Kidney (tissue), 14 donors: ENCODE measurements around the gene GTPBP3. TPM values are rescaled to one million over a fixed set of nuclear protein-coding genes. Genes with fewer than 3 reads are reported as not detected.

Source experiments
- DNase-seq, 5 donors: peaks; one replicate each; pipeline ENCODE4 v3.0.0-alpha.2; 2013 to 2020
- FAIRE-seq: peaks from 2 replicates; lab custom pipeline; 2012; peaks lifted over from hg19 to GRCh38; lab: Jason Lieb, UNC
- H3K27ac ChIP-seq, 2 donors: one replicate each; pipeline ENCODE4 v1.7.0; 2013; ENCODE audit warnings: low read depth in 2 of 2, low read length in 2 of 2, inconsistent platforms in 1 of 2
- H3K27me3 ChIP-seq: one replicate; pipeline ENCODE4 v1.7.1; 2013; ENCODE audit warnings: low read length, inconsistent platforms; ENCODE audit not compliant: control insufficient read depth, insufficient read depth
- H3K36me3 ChIP-seq, 3 donors: one replicate each; pipeline versions ENCODE4 v1.7.0 to v1.7.1; 2013; ENCODE audit warnings: low read length in 3 of 3, control low read depth in 1 of 3, inconsistent platforms in 1 of 3; ENCODE audit not compliant: insufficient read depth in 3 of 3, control insufficient read depth in 2 of 3
- H3K4me1 ChIP-seq, 3 donors: one replicate each; pipeline versions ENCODE4 v1.7.0 to v1.7.1; 2013; ENCODE audit warnings: low read length in 3 of 3, inconsistent platforms in 1 of 3, low read depth in 1 of 3; ENCODE audit not compliant: control insufficient read depth in 2 of 3, insufficient read depth in 2 of 3
- H3K4me3 ChIP-seq, 3 donors: one replicate each; pipeline versions ENCODE4 v1.7.0 to v1.8.1; 2013; ENCODE audit warnings: low read length in 3 of 3, control low read depth in 1 of 3, inconsistent platforms in 1 of 3
- H3K9ac ChIP-seq, 3 donors: one replicate each; pipeline versions ENCODE4 v1.7.0 to v1.7.1; 2013; ENCODE audit warnings: low read length in 3 of 3, control low read depth in 1 of 3, inconsistent platforms in 1 of 3
- H3K9me3 ChIP-seq, 3 donors: one replicate each; pipeline versions ENCODE4 v1.7.0 to v1.7.1; 2013; ENCODE audit warnings: low read length in 3 of 3, control low read depth in 1 of 3, inconsistent platforms in 1 of 3; ENCODE audit not compliant: control insufficient read depth in 2 of 3, insufficient read depth in 1 of 3
- intact Hi-C: fragments of 100-400 bp; cut with DNase I; formaldehyde crosslinking; loops from one replicate; pipeline ENCODE4 v1.11.1; 2022
- polyA plus RNA-seq: library from polyadenylated mRNA; stranded (reverse); fragments of 350-450 nt; fragmentation: Illumina TruSeq; extraction: RNeasy Lipid Tissue Mini Kit (QIAGEN cat#74804); gene quantifications from one replicate; pipeline ENCODE4 v1.2.3, GENCODE V29; 2014; ENCODE audit warnings: low read depth, low replicate concordance; ENCODE audit not compliant: insufficient read depth
- total RNA-seq: library from RNA; stranded (reverse); fragmentation: NEBNext Ultra II Directional; extraction: Animal tissue kit (Norgen Biotek cat#: 25700); gene quantifications from one replicate; pipeline ENCODE4 v1.2.1, GENCODE V29; 2021
- TF ChIP-seq, protein P1 (sequence below): IDR thresholded peaks from 3 replicates; pipeline ENCODE4 v1.5.1; 2012; ENCODE audit warnings: mild to moderate bottlenecking, moderate library complexity, borderline replicate concordance; ENCODE audit not compliant: insufficient read depth; ENCODE audit errors: extremely low read depth
- donor health status: control.
- donor health status: control.
- donor health status: control.
- donor health status: control.
- donor health status: control.
- donor health status: DM: yes; HTN: yes; CAD: no.
- donor health status: Normal renal cell carcinoma (clear cell type).

The GTPBP3 gene
- total and polyA plus RNA-seq, 2 donors from 2014 or later = 11.0 to 20.4 TPM

- no peaks in the 10 kb centered on the region for H3K36me3 ChIP-seq
- no peak overlapping the region for H3K9ac ChIP-seq
- intact Hi-C loops = loop anchor here (10.0 kb wide), 1 partner anchor 126 kb away; the partner anchor contains the start of gene NXNL1
- H3K27me3 ChIP-seq = no peaks in the 10 kb centered on the region
- FAIRE-seq (no peak), DNase-seq (peak in 2 of 5 donors; percentile 80 to 83)
- H3K4me1 ChIP-seq = peaks cover 0 to 24% (median 0%) of the 10 kb centered on the region in 3 donors
- peak overlapping the region in 1 of 3 donors; percentile 95 for H3K4me3 ChIP-seq
- TF ChIP-seq, protein P1, sequence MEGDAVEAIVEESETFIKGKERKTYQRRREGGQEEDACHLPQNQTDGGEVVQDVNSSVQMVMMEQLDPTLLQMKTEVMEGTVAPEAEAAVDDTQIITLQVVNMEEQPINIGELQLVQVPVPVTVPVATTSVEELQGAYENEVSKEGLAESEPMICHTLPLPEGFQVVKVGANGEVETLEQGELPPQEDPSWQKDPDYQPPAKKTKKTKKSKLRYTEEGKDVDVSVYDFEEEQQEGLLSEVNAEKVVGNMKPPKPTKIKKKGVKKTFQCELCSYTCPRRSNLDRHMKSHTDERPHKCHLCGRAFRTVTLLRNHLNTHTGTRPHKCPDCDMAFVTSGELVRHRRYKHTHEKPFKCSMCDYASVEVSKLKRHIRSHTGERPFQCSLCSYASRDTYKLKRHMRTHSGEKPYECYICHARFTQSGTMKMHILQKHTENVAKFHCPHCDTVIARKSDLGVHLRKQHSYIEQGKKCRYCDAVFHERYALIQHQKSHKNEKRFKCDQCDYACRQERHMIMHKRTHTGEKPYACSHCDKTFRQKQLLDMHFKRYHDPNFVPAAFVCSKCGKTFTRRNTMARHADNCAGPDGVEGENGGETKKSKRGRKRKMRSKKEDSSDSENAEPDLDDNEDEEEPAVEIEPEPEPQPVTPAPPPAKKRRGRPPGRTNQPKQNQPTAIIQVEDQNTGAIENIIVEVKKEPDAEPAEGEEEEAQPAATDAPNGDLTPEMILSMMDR = no peak
- no peaks in the 10 kb centered on the region for H3K9me3 ChIP-seq
- H3K27ac ChIP-seq = no peak overlapping the region
These were observed 1.2 kb downstream of the GTPBP3 start for GRCh38 chr19:17338433-17339078.

GRCh38 chr19:17339088-17339741 lies 1.9 kb downstream of the GTPBP3 start:
- FAIRE-seq (no peak), DNase-seq (peak in 1 of 5 donors; percentile 89)
- TF ChIP-seq, protein P1 = no peak
- intact Hi-C loops = loop anchor here (10.0 kb wide), 1 partner anchor 126 kb away; the partner anchor contains the start of gene NXNL1
- H3K4me1 ChIP-seq = peaks cover 0 to 18% (median 0%) of the 10 kb centered on the region in 3 donors
- no peak overlapping the region for H3K4me3 ChIP-seq
- H3K36me3 ChIP-seq = no peaks in the 10 kb centered on the region
- no peak overlapping the region for H3K27ac ChIP-seq
- no peaks in the 10 kb centered on the region for H3K9me3 ChIP-seq
- no peak overlapping the region for H3K9ac ChIP-seq
- H3K27me3 ChIP-seq = no peaks in the 10 kb centered on the region

GRCh38 chr19:17340302-17340870 lies 3.0 kb downstream of the GTPBP3 start:
- Histone ChIP-seq H3K27me3 (no peaks in the 10 kb centered on the region), H3K9ac (no peak overlapping the region), H3K27ac (no peak overlapping the region), H3K4me1 (peaks cover 0 to 11% (median 0%) of the 10 kb centered on the region in 3 donors), H3K9me3 (no peaks in the 10 kb centered on the region), H3K4me3 (no peak overlapping the region), H3K36me3 (no peaks in the 10 kb centered on the region)
- DNase-seq (peak in 3 of 5 donors; percentile 55 to 82 (median 62)), FAIRE-seq (no peak)
- intact Hi-C loops = no loop called here
- TF ChIP-seq, protein P1 = no peak
